ENCODE measurements around the gene SMNDC1.

Gene SMNDC1

DNA sequence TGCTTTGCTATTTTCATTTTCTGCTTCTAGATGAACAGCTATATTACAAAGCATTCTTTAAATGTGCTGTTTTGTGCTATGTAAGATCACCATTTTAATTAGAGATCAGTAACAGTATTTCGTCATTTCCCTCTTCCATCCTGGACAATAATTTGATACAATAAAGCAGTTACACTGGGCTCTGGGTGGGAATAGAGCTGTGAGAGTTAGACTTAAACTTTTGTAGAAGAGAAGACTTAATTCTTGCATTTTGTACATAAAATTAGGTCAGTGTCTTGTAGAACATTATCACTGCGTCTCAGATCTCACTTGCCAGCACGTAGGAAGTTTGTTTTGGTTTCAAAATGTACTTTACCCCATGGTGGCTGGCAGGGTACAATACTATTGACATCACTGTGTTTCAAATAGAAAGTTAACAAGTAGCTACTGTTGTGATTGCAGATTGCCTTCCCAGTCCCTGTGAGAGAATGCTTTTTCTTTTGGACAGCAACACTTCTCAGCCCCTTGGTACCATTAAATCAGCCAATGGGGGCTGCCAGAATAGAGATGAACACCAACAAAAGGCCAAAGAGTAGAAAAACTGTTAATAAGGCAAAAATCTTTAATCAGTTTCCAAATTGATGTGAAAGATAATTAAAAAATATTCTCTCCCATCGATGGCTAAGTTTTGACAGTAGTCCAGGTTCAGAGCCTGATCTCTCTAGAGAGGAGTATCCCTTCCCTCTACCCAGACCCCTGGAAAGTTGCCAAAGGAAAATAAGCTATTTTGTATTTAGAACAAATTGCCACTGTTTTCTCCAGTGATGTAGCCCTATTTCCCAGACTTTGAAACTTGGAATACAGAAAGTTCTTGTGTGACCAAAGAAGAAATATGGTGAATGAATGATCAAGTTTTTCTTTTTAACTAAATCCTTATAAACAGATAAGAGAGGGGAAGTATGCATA is 35.1 kb downstream of the SMNDC1 start:
- TF ChIP-seq, protein P1, sequence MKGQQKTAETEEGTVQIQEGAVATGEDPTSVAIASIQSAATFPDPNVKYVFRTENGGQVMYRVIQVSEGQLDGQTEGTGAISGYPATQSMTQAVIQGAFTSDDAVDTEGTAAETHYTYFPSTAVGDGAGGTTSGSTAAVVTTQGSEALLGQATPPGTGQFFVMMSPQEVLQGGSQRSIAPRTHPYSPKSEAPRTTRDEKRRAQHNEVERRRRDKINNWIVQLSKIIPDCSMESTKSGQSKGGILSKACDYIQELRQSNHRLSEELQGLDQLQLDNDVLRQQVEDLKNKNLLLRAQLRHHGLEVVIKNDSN (IDR thresholded peaks at IDR 0.05), result no peak
- TF ChIP-seq TEAD4 (IDR thresholded peaks at IDR 0.05) (no peak), ZBTB7A (IDR thresholded peaks at IDR 0.05; ENCODE audit: low read depth) (no peak), TCF12 (IDR thresholded peaks at IDR 0.05; ENCODE audit: low read depth) (no peak), FOXM1 (IDR thresholded peaks at IDR 0.05; ENCODE audit: borderline replicate concordance, low read depth) (no peak), CEBPB (IDR thresholded peaks at IDR 0.05) (no peak), EP300 (IDR thresholded peaks at IDR 0.05; ENCODE audit: borderline replicate concordance) (no peak), CREB1 (IDR thresholded peaks at IDR 0.05; ENCODE audit: low read depth) (no peak), MAX (IDR thresholded peaks at IDR 0.05) (no peak), TAF1 (IDR thresholded peaks at IDR 0.05; ENCODE audit: low read depth) (no peak), NFIC (IDR thresholded peaks at IDR 0.05) (no peak), YY1 (IDR thresholded peaks at IDR 0.05; ENCODE audit: low read depth) (no peak), RAD21 (IDR thresholded peaks at IDR 0.05; ENCODE audit: low read depth) (no peak), EGR1 (IDR thresholded peaks at IDR 0.05) (no peak)
- TF ChIP-seq, protein P2, sequence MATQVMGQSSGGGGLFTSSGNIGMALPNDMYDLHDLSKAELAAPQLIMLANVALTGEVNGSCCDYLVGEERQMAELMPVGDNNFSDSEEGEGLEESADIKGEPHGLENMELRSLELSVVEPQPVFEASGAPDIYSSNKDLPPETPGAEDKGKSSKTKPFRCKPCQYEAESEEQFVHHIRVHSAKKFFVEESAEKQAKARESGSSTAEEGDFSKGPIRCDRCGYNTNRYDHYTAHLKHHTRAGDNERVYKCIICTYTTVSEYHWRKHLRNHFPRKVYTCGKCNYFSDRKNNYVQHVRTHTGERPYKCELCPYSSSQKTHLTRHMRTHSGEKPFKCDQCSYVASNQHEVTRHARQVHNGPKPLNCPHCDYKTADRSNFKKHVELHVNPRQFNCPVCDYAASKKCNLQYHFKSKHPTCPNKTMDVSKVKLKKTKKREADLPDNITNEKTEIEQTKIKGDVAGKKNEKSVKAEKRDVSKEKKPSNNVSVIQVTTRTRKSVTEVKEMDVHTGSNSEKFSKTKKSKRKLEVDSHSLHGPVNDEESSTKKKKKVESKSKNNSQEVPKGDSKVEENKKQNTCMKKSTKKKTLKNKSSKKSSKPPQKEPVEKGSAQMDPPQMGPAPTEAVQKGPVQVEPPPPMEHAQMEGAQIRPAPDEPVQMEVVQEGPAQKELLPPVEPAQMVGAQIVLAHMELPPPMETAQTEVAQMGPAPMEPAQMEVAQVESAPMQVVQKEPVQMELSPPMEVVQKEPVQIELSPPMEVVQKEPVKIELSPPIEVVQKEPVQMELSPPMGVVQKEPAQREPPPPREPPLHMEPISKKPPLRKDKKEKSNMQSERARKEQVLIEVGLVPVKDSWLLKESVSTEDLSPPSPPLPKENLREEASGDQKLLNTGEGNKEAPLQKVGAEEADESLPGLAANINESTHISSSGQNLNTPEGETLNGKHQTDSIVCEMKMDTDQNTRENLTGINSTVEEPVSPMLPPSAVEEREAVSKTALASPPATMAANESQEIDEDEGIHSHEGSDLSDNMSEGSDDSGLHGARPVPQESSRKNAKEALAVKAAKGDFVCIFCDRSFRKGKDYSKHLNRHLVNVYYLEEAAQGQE (IDR thresholded peaks at IDR 0.05; ENCODE audit: low read depth), result no peak

DNA sequence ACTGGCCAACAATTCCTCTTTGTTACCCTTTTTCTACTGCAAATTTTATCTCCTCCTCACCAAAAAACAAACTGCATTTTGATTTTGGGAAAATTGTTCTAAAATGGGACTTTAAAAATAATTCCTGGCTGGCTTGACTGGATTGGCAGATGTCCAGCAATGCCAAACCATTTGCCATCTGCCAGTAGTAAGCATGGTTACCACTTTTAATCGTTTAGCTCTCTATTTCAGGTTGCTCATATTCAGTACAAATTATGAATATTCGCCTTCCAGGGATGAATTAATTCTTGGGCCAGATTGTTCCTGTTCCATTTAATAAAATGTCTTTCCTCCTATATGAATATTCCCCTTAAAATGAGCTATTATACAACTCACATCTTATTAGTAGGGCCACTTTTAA is 35.7 kb downstream of the SMNDC1 start:
- TF ChIP-seq FOXM1 (IDR thresholded peaks at IDR 0.05; ENCODE audit: borderline replicate concordance, low read depth) (no peak), NFIC (IDR thresholded peaks at IDR 0.05) (no peak), RAD21 (IDR thresholded peaks at IDR 0.05; ENCODE audit: low read depth) (no peak), CREB1 (IDR thresholded peaks at IDR 0.05; ENCODE audit: low read depth) (no peak), EGR1 (IDR thresholded peaks at IDR 0.05) (no peak)

DNA sequence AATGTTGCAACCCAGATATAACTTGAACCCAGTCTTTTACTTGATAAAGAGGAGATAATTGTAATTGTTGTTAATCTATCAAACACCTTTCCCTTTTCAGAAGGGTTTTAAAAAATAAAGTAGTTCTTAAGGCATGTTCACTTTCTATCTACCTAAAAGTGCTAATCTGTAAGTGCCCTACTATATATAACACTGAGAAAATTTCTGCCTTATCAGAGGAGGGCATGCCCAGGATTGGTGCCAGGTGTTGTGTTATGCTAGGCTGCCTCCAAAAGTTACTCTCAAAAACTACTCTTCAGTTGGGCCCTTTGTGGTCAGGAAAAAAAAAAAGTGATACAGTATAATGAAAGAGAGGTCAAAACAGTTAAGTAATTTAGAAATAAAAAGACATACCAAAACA is 36.3 kb downstream of the SMNDC1 start:
- no peak for TF ChIP-seq ZBTB7A (IDR thresholded peaks at IDR 0.05; ENCODE audit: low read depth)
- TF ChIP-seq YY1 (IDR thresholded peaks at IDR 0.05; ENCODE audit: low read depth), result no peak
- no peak; the same call in 1 of the 2 replicates for TF ChIP-seq RAD21 (IDR thresholded peaks at IDR 0.05; ENCODE audit: low read depth)
- TF ChIP-seq TCF12 (IDR thresholded peaks at IDR 0.05; ENCODE audit: low read depth), result no peak
- TF ChIP-seq, protein P2 (IDR thresholded peaks at IDR 0.05; ENCODE audit: low read depth), result no peak
- TF ChIP-seq FOXM1 (IDR thresholded peaks at IDR 0.05; ENCODE audit: borderline replicate concordance, low read depth), result no peak
- no peak for TF ChIP-seq TAF1 (IDR thresholded peaks at IDR 0.05; ENCODE audit: low read depth)
- no peak for TF ChIP-seq EGR1 (IDR thresholded peaks at IDR 0.05)
- TF ChIP-seq NFIC (IDR thresholded peaks at IDR 0.05), result no peak
- TF ChIP-seq, protein P1 (IDR thresholded peaks at IDR 0.05), result no peak
- TF ChIP-seq CREB1 (IDR thresholded peaks at IDR 0.05; ENCODE audit: low read depth), result no peak
- TF ChIP-seq MAX (IDR thresholded peaks at IDR 0.05), result no peak
- no peak for TF ChIP-seq CEBPB (IDR thresholded peaks at IDR 0.05)
- TF ChIP-seq TEAD4 (IDR thresholded peaks at IDR 0.05), result no peak
- TF ChIP-seq EP300 (IDR thresholded peaks at IDR 0.05; ENCODE audit: borderline replicate concordance), result no peak

- TF ChIP-seq EGR1 (IDR thresholded peaks at IDR 0.05) (no peak), NFIC (IDR thresholded peaks at IDR 0.05) (no peak), ZBTB7A (IDR thresholded peaks at IDR 0.05; ENCODE audit: low read depth) (no peak), YY1 (IDR thresholded peaks at IDR 0.05; ENCODE audit: low read depth) (no peak), FOXM1 (IDR thresholded peaks at IDR 0.05; ENCODE audit: borderline replicate concordance, low read depth) (no peak), CREB1 (IDR thresholded peaks at IDR 0.05; ENCODE audit: low read depth) (no peak), TCF12 (IDR thresholded peaks at IDR 0.05; ENCODE audit: low read depth) (no peak), TEAD4 (IDR thresholded peaks at IDR 0.05) (no peak), RAD21 (IDR thresholded peaks at IDR 0.05; ENCODE audit: low read depth) (no peak), EP300 (IDR thresholded peaks at IDR 0.05; ENCODE audit: borderline replicate concordance) (no peak), MAX (IDR thresholded peaks at IDR 0.05) (no peak), CEBPB (IDR thresholded peaks at IDR 0.05) (no peak), TAF1 (IDR thresholded peaks at IDR 0.05; ENCODE audit: low read depth) (no peak)
- TF ChIP-seq, protein P2 (IDR thresholded peaks at IDR 0.05; ENCODE audit: low read depth), result no peak
- TF ChIP-seq, protein P1 (IDR thresholded peaks at IDR 0.05), result no peak
Measured at GRCh38 chr10:110267276-110267675, 37.4 kb downstream of the SMNDC1 start.

Measured in Ishikawa (cell line).